GM12891 (cell line): Measurements from ENCODE around the gene GSTM2. TPM values are rescaled to one million over a fixed set of nuclear protein-coding genes. Genes with fewer than 3 reads are reported as not detected.

ENCODE experiments used
- DNase-seq: peaks from one replicate; pipeline ENCODE4 v3.0.0; 2011; ENCODE audit warnings: low spot score; ENCODE audit not compliant: insufficient read length
- FAIRE-seq: peaks from 2 replicates; lab custom pipeline; 2011; peaks lifted over from hg19 to GRCh38; lab: Jason Lieb, UNC
- PAX5 ChIP-seq: IDR thresholded peaks from 2 replicates; pipeline ENCODE4 v1.6.1; 2011; ENCODE audit warnings: low read length, moderate library complexity, mild to moderate bottlenecking; ENCODE audit not compliant: insufficient read depth, severe bottlenecking
- POLR2A ChIP-seq: IDR thresholded peaks from 2 replicates; pipeline ENCODE4 v1.6.1; 2011; ENCODE audit warnings: low read depth, low read length, control low read depth
- POLR2AphosphoS5 ChIP-seq: IDR thresholded peaks from 2 replicates; pipeline ENCODE4 v1.6.1; 2011; ENCODE audit warnings: low read depth, low read length, control low read depth
- POU2F2 ChIP-seq: IDR thresholded peaks from 2 replicates; pipeline ENCODE4 v1.6.1; 2011; ENCODE audit warnings: low read depth, mild to moderate bottlenecking, control low read depth, low read length, moderate library complexity
- SPI1 ChIP-seq: IDR thresholded peaks from 2 replicates; pipeline ENCODE4 v1.6.1; 2011; ENCODE audit warnings: low read depth, low read length, control low read depth
- TAF1 ChIP-seq: IDR thresholded peaks from 2 replicates; pipeline ENCODE4 v1.6.1; 2011; ENCODE audit warnings: low read depth, low read length, control low read depth
- polyA plus RNA-seq: library from polyadenylated mRNA; unstranded; fragments of >200 nt; gene quantifications from one replicate; pipeline ENCODE4 v1.2.1, GENCODE V29; 2012; ENCODE audit warnings: low read depth, missing spikeins, inconsistent platforms; ENCODE audit not compliant: missing spikeins

Gene GSTM2
- 94.6 TPM for polyA plus RNA-seq

- no peak for TF ChIP-seq TAF1
- no peak for TF ChIP-seq PAX5
- TF ChIP-seq POLR2A = no peak
- TF ChIP-seq POLR2AphosphoS5 = no peak
- no peak for TF ChIP-seq POU2F2
- TF ChIP-seq SPI1 = no peak
- peak; percentile 74 for DNase-seq
- peak; percentile 64 for FAIRE-seq
These were observed at the start of gene GSTM2 for GRCh38 chr1:109667452-109668122. GSTM2 (plus strand) TSS chr1:109668057; CDS start chr1:109668116, 59 bp downstream.

DNA sequence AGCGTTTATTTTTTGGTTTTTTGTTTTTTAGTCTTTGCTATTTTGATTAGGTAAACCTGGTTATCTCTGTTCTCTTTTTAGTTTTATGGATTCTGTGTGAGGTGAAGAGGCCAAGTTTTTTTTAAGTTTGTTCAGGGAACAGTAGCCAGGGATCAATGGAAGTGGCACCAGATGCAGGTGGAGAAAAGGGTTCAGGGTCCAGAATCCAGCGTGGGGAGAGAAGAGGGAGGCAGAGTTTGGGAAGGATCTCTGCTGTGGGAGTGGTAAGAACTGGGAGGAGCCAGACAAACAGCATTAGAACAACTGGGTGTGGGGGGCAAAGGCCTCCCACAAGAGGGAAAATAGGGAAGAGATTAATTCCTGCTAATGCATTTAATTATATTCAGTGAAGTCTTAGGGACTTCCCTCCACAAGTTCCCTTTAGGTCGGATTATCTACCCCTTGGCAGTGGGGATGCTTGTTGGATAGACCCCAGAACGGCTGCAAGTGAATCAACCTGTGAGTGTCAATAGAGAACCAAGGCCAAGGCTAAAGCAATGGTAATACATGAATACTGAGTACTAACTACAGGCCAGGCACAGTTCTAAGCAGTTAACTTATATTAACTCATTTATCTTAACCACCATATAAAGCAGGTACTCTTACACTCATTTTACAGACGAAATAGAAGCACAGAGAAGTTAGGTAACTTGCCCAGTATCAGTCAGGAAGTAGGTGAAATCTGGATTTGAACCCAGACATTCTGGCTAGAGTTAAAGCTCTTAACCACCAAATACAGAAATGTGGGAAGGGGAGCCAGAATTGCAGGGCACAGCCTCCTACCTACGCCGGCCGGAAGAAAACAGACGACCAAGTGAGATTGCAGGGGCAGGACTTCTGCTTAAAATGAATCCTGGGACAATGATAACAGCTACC is 48.9 kb upstream of the GSTM2 start:
- no peak for FAIRE-seq
- TF ChIP-seq PAX5 (no peak), POLR2AphosphoS5 (no peak), POLR2A (no peak), POU2F2 (no peak), TAF1 (no peak), SPI1 (no peak; the same call in none of the 2 replicates)
- no peak for DNase-seq

DNA sequence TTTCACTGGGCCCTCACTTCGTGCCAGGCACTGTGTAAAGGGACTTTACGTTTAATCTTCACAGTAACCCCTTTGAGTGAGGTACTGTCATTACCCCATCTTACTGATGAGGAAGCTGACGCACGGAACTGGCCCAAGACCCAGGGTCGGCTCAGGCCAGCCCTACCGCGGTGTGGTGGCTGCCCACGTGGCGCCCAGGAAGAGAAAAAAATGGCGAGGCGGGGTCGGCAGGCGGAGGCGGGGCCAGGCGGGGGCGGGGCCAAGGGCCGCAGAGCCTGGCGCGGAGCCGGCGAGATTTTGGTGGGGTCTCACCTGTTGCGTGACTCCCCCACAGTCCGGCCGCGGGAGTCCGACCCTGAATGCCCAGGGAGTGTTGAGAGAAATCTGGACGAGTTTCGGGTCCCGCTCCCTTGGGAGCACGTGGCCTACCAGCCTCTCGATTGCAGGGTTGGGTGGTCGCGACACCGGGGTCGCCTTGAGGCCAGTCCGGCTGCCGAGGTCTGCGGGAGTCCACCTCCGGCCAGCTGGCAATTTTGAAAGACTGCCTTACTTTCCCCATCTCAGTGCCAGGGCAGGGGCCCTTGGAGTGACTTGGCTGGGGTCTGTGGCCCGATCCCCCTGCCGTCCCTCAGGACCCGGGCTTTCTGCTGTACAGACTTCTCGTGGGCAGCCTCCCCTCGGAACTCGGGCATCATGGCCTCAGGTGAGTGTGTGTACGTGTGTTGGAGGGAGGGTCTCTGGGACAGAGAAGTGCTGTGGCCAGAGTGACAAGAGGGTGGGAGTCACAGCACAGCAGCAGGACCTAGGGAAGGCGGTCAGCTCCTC is 48.1 kb upstream of the GSTM2 start, which contains the start of the genes AMPD2 and GNAT2:
TSS of gene AMPD2 (plus strand) at position 262 of the 825 bp plus-strand sequence. CDS start 1,339 bp downstream, outside the sequence.
TSS of gene GNAT2 (minus strand) at position 41 of the 825 bp plus-strand sequence. CDS start 6,746 bp downstream, outside the sequence.
- TF ChIP-seq POLR2AphosphoS5 = peak; percentile 87
- no peak for TF ChIP-seq PAX5
- no peak; the same call in 1 of the 2 replicates for TF ChIP-seq SPI1
- TF ChIP-seq TAF1 = peak; percentile 48; the same call in 1 of the 2 replicates
- TF ChIP-seq POU2F2 = peak; percentile 48; the same call in 1 of the 2 replicates
- TF ChIP-seq POLR2A = peak; percentile 88
- FAIRE-seq (peak; percentile 75), DNase-seq (peak; percentile 76)

GRCh38 chr1:109620401-109620791 is 47.5 kb upstream of the GSTM2 start:
- no peak for DNase-seq

GRCh38 chr1:109620841-109621286 is 47.0 kb upstream of the GSTM2 start:
- FAIRE-seq = peak; percentile 72
- TF ChIP-seq POU2F2 (no peak), SPI1 (0 out of 2 replicates have a peak, but pooled peaks have one; percentile 10)
- peak; percentile 98 for DNase-seq

More at GRCh38 chr1:109620401-109620791, 47.5 kb upstream of the GSTM2 start:
- TF ChIP-seq POLR2A (no peak), PAX5 (no peak), SPI1 (no peak), TAF1 (no peak), POU2F2 (no peak), POLR2AphosphoS5 (no peak)
- FAIRE-seq = no peak

- FAIRE-seq (peak; percentile 65), DNase-seq (no peak)
- no peak for TF ChIP-seq TAF1
- TF ChIP-seq PAX5 = no peak
- no peak for TF ChIP-seq SPI1
- no peak for TF ChIP-seq POLR2AphosphoS5
- TF ChIP-seq POU2F2 = no peak
- no peak for TF ChIP-seq POLR2A
These were observed 46.3 kb upstream of the GSTM2 start for GRCh38 chr1:109621379-109622136.

DNA sequence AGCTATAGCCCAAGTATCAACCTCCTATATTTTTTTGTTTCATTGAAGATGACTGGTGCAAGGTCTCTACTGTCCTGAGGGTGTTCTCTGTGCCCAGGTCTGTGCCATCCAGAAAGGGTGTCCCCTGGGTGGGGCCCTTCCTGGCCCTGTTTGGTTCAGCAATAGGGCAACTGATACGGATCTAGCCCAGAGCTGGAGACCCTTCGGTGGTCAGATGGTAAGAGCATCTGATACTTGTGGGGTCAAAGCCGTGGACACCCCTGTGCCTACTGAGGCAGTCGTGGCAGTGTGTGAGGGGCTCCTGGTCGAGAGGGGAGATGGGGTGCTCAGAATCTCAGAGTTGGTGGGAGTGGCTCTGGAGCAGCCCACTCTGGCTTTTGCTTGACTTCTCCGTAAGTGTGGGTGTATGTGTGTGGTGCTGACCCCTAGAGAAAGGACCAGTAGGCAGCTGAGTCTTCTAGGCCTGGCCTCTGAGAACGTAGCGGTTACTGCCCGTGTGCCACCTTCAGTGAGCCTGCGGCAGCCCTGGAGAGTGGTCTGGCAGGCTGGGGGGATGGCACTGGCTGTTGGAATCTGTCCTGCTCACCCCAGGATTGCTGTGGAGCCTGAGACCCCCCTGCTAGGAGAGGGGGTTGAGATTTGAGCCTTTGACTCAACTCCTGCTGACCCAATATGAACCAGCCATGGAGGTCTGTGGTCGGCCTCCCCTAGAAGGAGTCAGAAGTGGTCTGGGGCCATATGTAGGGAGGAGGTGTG is 45.5 kb upstream of the GSTM2 start:
- FAIRE-seq (no peak), DNase-seq (no peak)
- TF ChIP-seq SPI1 (no peak), POU2F2 (no peak), POLR2AphosphoS5 (0 out of 2 replicates have a peak, but pooled peaks have one; percentile 25), POLR2A (no peak)
